WI38 (cell line): ENCODE results near the gene DYNC1H1.

Experiments
- H3K4me3 ChIP-seq: 2 replicates; pipeline ENCODE4 v1.5.1; 2011; ENCODE audit warnings: low read depth, mild to moderate bottlenecking, control low read depth, low read length
- TF ChIP-seq, protein P1 (sequence below): IDR thresholded peaks from 2 replicates; pipeline ENCODE4 v1.5.1; 2012; ENCODE audit warnings: low read depth, mild to moderate bottlenecking, control low read depth, low read length

DYNC1H1 gene

DNA sequence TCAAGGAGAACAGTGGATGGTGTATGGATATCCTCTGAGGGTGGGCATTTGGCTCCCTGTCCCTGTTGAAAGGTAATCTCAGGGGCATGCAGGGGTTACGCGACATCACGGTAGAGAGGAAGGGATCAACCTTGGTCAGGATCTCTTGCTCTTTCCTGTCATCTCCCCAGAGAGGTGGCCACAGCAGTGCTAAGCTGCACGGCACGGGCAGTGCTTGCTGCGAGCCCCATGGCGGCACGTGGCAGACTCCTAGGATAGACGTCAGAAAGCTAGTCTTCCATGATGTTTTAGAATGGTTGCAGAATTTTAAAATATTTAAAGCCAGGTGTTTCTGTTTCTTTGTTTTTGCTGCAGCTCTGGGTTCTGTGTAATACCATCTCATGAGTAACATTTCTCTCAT, 41.0 kb downstream of the DYNC1H1 start:
- no peak overlapping the region for H3K4me3 ChIP-seq
- TF ChIP-seq, protein P1, sequence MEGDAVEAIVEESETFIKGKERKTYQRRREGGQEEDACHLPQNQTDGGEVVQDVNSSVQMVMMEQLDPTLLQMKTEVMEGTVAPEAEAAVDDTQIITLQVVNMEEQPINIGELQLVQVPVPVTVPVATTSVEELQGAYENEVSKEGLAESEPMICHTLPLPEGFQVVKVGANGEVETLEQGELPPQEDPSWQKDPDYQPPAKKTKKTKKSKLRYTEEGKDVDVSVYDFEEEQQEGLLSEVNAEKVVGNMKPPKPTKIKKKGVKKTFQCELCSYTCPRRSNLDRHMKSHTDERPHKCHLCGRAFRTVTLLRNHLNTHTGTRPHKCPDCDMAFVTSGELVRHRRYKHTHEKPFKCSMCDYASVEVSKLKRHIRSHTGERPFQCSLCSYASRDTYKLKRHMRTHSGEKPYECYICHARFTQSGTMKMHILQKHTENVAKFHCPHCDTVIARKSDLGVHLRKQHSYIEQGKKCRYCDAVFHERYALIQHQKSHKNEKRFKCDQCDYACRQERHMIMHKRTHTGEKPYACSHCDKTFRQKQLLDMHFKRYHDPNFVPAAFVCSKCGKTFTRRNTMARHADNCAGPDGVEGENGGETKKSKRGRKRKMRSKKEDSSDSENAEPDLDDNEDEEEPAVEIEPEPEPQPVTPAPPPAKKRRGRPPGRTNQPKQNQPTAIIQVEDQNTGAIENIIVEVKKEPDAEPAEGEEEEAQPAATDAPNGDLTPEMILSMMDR, result no peak

DNA sequence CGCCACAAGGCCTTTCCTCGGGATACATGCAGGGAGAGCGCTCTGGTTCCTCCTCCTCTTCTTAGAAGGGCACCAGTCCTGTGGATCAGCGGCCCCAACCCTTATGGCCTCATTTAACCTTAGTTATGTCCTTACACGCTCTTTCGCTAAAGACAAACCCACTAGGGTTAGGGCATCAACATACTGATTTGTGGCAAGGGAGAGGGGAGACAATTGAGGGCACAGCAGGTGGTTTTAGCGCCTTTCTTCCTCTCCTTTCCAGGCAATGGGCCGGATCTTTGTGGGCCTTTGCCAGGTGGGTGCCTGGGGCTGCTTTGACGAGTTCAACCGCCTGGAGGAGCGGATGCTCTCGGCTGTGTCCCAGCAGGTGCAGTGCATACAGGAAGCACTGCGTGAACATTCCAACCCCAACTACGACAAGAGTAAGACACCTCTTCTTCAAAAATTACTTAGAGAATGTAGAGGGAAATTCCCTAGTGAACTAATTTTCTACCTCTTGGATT, 43.6 kb downstream of the DYNC1H1 start:
- no peak overlapping the region for H3K4me3 ChIP-seq
- TF ChIP-seq, protein P1, result no peak

DNA sequence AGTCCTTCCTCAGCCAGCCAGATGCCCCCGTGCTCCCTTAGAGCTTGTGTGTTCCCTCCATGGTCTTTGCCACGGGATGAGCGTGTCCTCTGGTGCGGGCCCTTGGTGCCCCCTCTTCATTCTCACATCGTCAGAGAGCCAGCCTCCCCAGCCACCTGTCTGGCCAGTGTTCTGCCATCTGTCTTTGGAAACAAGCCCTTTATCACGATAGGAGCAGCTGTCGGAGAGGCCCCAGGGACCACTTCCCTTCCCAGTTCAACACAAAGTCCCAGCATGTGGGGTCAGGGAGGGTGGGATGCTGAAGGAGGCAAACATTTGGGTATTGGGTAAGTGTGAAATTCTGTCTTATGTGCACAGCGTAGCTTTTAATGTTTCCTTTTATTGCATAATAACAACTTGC, 44.5 kb downstream of the DYNC1H1 start:
- no peak overlapping the region for H3K4me3 ChIP-seq
- TF ChIP-seq, protein P1, result no peak

DNA sequence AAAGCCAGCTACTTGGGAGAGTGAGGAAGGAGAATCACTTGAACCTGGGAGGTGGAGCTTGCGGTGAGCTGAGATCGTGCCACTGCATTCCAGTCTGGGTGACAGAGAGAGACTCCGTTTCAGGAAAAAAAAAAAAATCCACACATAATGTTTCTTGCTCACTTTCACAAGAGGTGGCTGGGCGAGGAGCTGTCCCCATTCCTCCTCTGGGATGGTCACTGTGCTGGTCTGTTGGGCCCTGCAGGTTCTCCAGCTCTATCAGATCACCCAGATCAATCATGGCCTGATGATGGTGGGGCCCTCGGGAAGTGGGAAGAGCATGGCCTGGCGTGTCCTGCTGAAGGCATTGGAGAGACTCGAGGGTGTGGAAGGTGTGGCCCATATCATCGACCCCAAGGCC, 47.3 kb downstream of the DYNC1H1 start:
- H3K4me3 ChIP-seq, result no peak overlapping the region
- TF ChIP-seq, protein P1, result no peak

DNA sequence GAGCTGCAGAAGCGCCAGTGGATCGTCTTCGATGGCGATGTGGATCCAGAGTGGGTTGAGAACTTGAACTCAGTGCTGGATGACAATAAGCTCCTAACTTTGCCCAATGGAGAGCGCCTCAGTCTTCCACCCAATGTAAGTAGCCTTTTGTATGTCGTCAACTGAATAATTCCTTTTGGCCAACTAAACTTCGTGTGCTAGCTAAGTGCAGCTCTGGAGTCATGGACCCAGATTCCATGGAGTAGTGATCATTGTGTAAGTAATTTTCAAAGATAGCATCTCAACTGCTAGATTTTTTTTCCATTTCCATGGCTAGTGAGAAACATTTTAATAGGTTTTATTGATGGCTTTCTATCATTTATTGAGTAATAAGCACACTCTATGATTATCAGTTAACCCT, 48.0 kb downstream of the DYNC1H1 start:
- TF ChIP-seq, protein P1, result no peak

DNA sequence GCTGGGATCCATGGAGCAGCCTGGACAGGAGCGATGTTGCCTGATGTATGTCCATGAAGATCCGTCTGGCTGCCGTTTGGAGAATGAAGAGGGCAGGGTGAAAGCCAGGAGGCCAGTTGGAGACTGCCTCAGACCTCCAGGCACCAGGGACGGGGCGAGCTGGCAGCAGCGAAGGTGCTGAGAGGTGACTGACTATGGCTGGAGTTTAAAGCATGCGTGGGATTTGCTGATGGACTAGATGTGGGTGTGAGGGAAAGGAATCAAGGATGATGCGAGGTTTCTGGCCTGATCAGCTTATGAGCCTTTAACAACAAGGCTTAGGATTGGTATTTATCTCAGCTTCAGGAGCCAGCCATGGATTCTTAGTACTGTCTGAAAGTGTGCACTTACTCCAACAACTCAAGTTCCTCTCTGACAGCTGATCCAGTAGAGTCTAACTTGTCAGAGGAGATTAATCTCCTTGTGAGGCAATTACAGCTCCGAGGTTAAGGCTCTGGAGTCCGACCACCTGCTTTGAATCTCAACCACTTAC, 49.4 kb downstream of the DYNC1H1 start:
- no peak overlapping the region for H3K4me3 ChIP-seq
- TF ChIP-seq, protein P1, result no peak

More for the DNA sequence above, 48.0 kb downstream of the DYNC1H1 start:
- H3K4me3 ChIP-seq, result no peak overlapping the region

DNA sequence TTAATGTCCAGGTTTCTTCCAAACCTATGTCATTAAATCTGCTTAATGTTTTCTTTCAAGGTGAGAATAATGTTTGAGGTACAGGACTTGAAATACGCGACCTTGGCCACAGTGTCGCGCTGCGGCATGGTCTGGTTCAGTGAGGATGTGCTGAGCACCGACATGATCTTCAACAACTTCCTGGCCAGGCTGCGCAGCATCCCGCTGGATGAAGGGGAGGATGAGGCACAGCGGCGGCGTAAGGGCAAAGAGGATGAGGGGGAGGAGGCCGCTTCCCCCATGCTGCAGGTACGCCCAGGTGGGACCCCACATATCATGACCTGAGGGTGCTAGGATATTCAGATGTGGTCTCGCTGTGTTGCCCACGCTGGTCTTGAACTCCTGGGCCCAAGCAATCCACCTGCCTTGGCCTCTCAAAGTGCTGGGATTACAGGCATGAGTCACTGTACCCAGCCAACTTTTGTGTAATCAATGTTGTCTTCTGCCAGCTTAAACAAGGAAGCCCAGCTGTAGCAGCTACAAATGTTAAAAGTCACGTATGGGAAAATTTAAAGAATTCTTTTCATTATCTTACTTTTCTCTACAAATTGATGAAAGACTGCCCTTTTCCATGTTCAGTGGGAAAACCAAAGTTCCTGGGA, 50.8 kb downstream of the DYNC1H1 start:
- TF ChIP-seq, protein P1, result no peak
- no peak overlapping the region for H3K4me3 ChIP-seq
